K562 (cell line): Measurements from ENCODE around the gene STK11. TPM values are rescaled to one million over a fixed set of nuclear protein-coding genes. Genes with fewer than 3 reads are reported as not detected.

Experiments
- ATAC-seq: fragments of 200-7000 bp; cut with Tn5 transposase; 3 replicates; pipeline ENCODE4 v1.9.1; 2020; ENCODE audit warnings: moderate library complexity
- BruUV-seq: library from RNA; stranded (reverse); fragments of 400-500 nt; replicated peaks from 2 replicates; lab custom pipeline; 2021; lab: Mats Ljungman, UMichigan
- CTCF ChIA-PET: fragments of 300-600 bp; formaldehyde crosslinking; extraction: SDS; loops from one replicate; lab custom pipeline; 2021; ENCODE audit warnings: low intra/inter-chr PET ratio; lab: Yijun Ruan, JAX
- POLR2A ChIA-PET: fragments of 300-600, 350-650 bp; sonication (Branson Sonifier 250); formaldehyde crosslinking; extraction: SDS; loops from one replicate; lab custom pipeline; 2021; ENCODE audit warnings: antibody characterized with exemption, inconsistent platforms; lab: Yijun Ruan, JAX
- DNase-seq, 4 experiments: peaks; one replicate each; pipeline versions ENCODE4 v3.0.0 to v3.0.0-alpha.2; 2011 to 2018; ENCODE audit warnings: low spot score in 3 of 4, mixed read lengths in 3 of 4; ENCODE audit errors: extremely low read depth in 1 of 4
- FAIRE-seq: peaks from 2 replicates; lab custom pipeline; 2011; peaks lifted over from hg19 to GRCh38; lab: Jason Lieb, UNC
- H2AFZ ChIP-seq: 2 replicates; pipeline ENCODE4 v1.6.0; 2011; ENCODE audit warnings: low read depth, low read length, control low read depth, inconsistent platforms
- H3K27ac ChIP-seq: fragments of 200-600 bp; 3 replicates; pipeline ENCODE4 v1.8.0; 2011; ENCODE audit warnings: low read depth, mild to moderate bottlenecking, control low read depth, inconsistent platforms, low read length, moderate library complexity, mixed read lengths; ENCODE audit errors: extremely low read depth
- H3K27me3 ChIP-seq, 2 experiments: fragments of 300-600 bp in 1 of 2; 2 replicates in 1 of 2; 3 replicates in 1 of 2; pipeline versions ENCODE4 v1.6.0 to v1.8.0; 2011; ENCODE audit warnings: inconsistent platforms in 2 of 2, low read length in 2 of 2, mild to moderate bottlenecking in 1 of 2, mixed read lengths in 1 of 2, moderate library complexity in 1 of 2; ENCODE audit not compliant: control insufficient read depth in 2 of 2, insufficient read depth in 2 of 2
- H3K36me3 ChIP-seq: fragments of 300-600 bp; 3 replicates; pipeline ENCODE4 v1.8.0; 2011; ENCODE audit warnings: mild to moderate bottlenecking, low read length, inconsistent platforms; ENCODE audit not compliant: control insufficient read depth, insufficient read depth
- H3K4me1 ChIP-seq, 2 experiments: fragments of 200-600 bp in 1 of 2; replicated peaks in 1 of 2; 2 replicates in 1 of 2; 3 replicates in 1 of 2; pipeline versions ENCODE4 v1.5.1 to v1.8.0; 2011; ENCODE audit warnings: inconsistent platforms in 2 of 2, low read length in 2 of 2, mild to moderate bottlenecking in 1 of 2, mixed read lengths in 1 of 2, moderate library complexity in 1 of 2; ENCODE audit not compliant: control insufficient read depth in 2 of 2, insufficient read depth in 2 of 2
- H3K4me2 ChIP-seq: 2 replicates; pipeline ENCODE4 v1.6.1; 2011; ENCODE audit warnings: low read length, control low read depth, inconsistent platforms, mixed read lengths; ENCODE audit not compliant: insufficient read depth
- H3K4me3 ChIP-seq: fragments of 200-600 bp; sonication (generic), shearing (Covaris generic); 2 replicates; pipeline ENCODE4 v1.5.1; 2016; ENCODE audit warnings: control low read depth, inconsistent platforms
- H3K79me2 ChIP-seq: fragments of 200-600 bp; 3 replicates; pipeline ENCODE4 v1.8.0; 2011; ENCODE audit warnings: low read length, inconsistent platforms; ENCODE audit not compliant: control insufficient read depth, insufficient read depth
- H3K9ac ChIP-seq, 2 experiments: 2 replicates each; pipeline versions ENCODE4 v1.6.0 to v1.6.1; 2011; ENCODE audit warnings: low read depth in 2 of 2, low read length in 2 of 2, control low read depth in 1 of 2, inconsistent platforms in 1 of 2, mild to moderate bottlenecking in 1 of 2, mixed read lengths in 1 of 2; ENCODE audit not compliant: insufficient read depth in 1 of 2
- H3K9me1 ChIP-seq: one replicate; pipeline ENCODE4 v1.6.0; 2011; ENCODE audit warnings: inconsistent platforms, mild to moderate bottlenecking, low read length, moderate library complexity; ENCODE audit not compliant: control insufficient read depth, insufficient read depth
- H3K9me3 ChIP-seq: replicated peaks from 2 replicates; pipeline ENCODE4 v1.5.1; 2011; ENCODE audit warnings: low read depth, low read length, inconsistent platforms; ENCODE audit not compliant: control insufficient read depth, insufficient read depth
- H4K20me1 ChIP-seq: replicated peaks from 2 replicates; pipeline ENCODE4 v1.6.1; 2011; ENCODE audit warnings: low read length, inconsistent platforms, mixed read lengths; ENCODE audit not compliant: control insufficient read depth, insufficient read depth
- CBFA2T2 ChIP-seq: fragments of 450-650 bp; conservative IDR thresholded peaks from 2 replicates; pipeline ENCODE4 v1.6.1; 2017; ENCODE audit warnings: mild to moderate bottlenecking
- POLR2G ChIP-seq: fragments of 200-400 bp; formaldehyde crosslinking; IDR thresholded peaks from 2 replicates; pipeline ENCODE4 v1.6.1; 2017; ENCODE audit warnings: low read depth, mild to moderate bottlenecking, antibody characterized with exemption, low read length, moderate library complexity
- RBFOX2 ChIP-seq: fragments of 200-400 bp; formaldehyde crosslinking; IDR thresholded peaks from 2 replicates; pipeline ENCODE4 v1.6.1; 2017; ENCODE audit warnings: low read depth, mild to moderate bottlenecking, low read length, moderate library complexity
- TEAD1 ChIP-seq, 2 experiments: fragments of 450-650 bp in 1 of 2; sonication (generic) in 1 of 2; formaldehyde crosslinking; IDR thresholded peaks; 2 replicates each; pipeline versions ENCODE4 v1.4.0 to v1.8.0; 2020 to 2022; ENCODE audit warnings: mild to moderate bottlenecking in 2 of 2, missing genetic modification reagents in 1 of 2
- TSC22D4 ChIP-seq: fragments of 450-650 bp; IDR thresholded peaks from 2 replicates; pipeline ENCODE4 v1.6.1; 2016; ENCODE audit warnings: missing genetic modification characterization, missing biosample characterization, control low read depth
- ZC3H11A ChIP-seq: IDR thresholded peaks from 2 replicates; pipeline ENCODE4 v1.6.1; 2012; ENCODE audit warnings: low read depth, low read length, improper control_type of control experiment
- WGBS: fragments of 100-300 bp; shearing (Covaris generic); methylation state at CpG from one replicate; pipeline ENCODE4 v1.1.6; 2016; ENCODE audit warnings: low coverage, mixed read lengths; ENCODE audit not compliant: insufficient coverage; ENCODE audit errors: missing lambda C conversion rate; 5-methylcytosine and 5-hydroxymethylcytosine counted together
- in situ Hi-C: fragments of 300-500 bp; cut with MboI; formaldehyde crosslinking; loops from 4 replicates; pipeline ENCODE4 v1.15.0; 2018; ENCODE audit warnings: inconsistent platforms, mixed read lengths
- intact Hi-C: fragments of 100-400 bp; cut with micrococcal nuclease; formaldehyde crosslinking; loops from 2 replicates; pipeline ENCODE4 v1.14.2; 2022
- polyA plus RNA-seq, 8 experiments: library from polyadenylated mRNA; depleted of rRNA in 4 of 8; stranded (reverse) in 5 of 8; unstranded in 3 of 8; fragments of >200 nt; fragmentation: Nextera tagmentation in 2 of 8; fragmentation: Illumina TruSeq in 1 of 8; extraction: Ambion mirVana in 2 of 8; extraction: Trizol in 1 of 8; gene quantifications; 2 replicates each; pipeline versions ENCODE4 v1.2.1 to v1.2.3, GENCODE V29; 2011 to 2014; ENCODE audit warnings: inconsistent platforms in 1 of 8, missing spikeins in 1 of 8
- total RNA-seq, 7 experiments: library from RNA; depleted of rRNA in 6 of 7; stranded (reverse); fragments of >200 nt in 6 of 7; fragmentation: Illumina TruSeq in 2 of 7; extraction: Trizol in 2 of 7; gene quantifications; 2 replicates each; pipeline versions ENCODE4 v1.2.1 to v1.2.3, GENCODE V29; 2011 to 2021; ENCODE audit warnings: low replicate concordance in 1 of 7
- TF ChIP-seq, protein P1 (sequence below): fragments of 450-650 bp; IDR thresholded peaks from 2 replicates; pipeline ENCODE4 v1.6.1; 2018; ENCODE audit warnings: mild to moderate bottlenecking, low read depth; ENCODE audit not compliant: partially characterized antibody
- TF ChIP-seq, protein P2 (sequence below), 3 experiments: fragments of 200-800 bp in 1 of 3; fragments of 250-450 bp in 1 of 3; fragments of 450-650 bp in 1 of 3; sonication (Bioruptor Pico) in 1 of 3; sonication (Bioruptor generic) in 1 of 3; formaldehyde crosslinking in 1 of 3; IDR thresholded peaks; 2 replicates each; pipeline versions ENCODE4 v1.6.1 to v1.8.0; 2016 to 2022; ENCODE audit warnings: mild to moderate bottlenecking in 2 of 3, missing genetic modification characterization in 2 of 3, missing compliant biosample characterization in 1 of 3, moderate library complexity in 1 of 3
- TF ChIP-seq, protein P3 (sequence below): fragments of 450-650 bp; IDR thresholded peaks from 2 replicates; pipeline ENCODE4 v1.6.1; 2016; ENCODE audit warnings: antibody characterized with exemption
- TF ChIP-seq, protein P4 (sequence below): sonication (generic); formaldehyde crosslinking; IDR thresholded peaks from 2 replicates; pipeline ENCODE4 v1.8.0; 2022; ENCODE audit warnings: mild to moderate bottlenecking, missing genetic modification reagents
- TF ChIP-seq, protein P5 (sequence below): fragments of 450-650 bp; IDR thresholded peaks from 2 replicates; pipeline ENCODE4 v1.6.1; 2016

STK11 gene
- total and polyA plus RNA-seq, 9 of the 15 experiments (the other 6 are each of a cell fraction or from before 2014, with no cell fraction given), result 0.15 to 96.5 (median 31.7) TPM

DNA sequence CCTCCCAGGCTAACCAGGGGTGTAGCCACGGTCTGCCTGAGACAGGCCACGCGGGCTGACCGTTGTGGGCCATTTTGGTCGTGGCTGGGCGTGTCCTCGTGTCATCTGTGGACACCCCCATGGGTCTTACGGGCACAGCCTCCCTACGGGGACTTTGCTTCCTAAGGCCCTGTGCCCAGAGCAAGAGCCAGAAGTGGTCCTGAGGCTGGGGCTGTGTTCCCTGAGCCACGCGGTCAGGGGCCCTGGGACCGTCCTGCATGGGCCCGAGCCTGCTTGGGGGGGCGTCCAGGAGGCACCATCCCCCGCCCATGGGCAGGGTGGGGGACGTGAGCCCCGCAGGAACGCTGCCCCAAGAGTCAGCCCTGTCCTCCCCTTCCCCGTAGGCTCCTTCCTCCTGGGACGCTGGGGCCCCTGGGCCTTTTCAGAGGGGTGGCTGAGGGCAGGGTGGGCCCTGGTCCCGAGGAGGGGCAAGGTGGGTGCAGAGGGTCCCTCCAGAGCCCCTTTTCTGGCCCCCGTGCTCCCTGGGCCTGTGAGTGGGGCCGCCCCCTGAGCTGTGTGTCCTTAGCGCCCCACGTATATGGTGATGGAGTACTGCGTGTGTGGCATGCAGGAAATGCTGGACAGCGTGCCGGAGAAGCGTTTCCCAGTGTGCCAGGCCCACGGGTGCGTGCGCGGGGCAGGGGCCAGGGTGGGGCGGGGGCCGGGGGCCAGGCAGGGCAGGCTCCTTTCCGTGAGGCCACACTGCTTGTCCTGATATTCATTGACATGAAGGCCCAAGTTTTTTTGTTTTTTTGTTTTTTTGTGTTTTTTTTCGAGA lies 13.4 kb downstream of the STK11 start:
- no peaks in the 10 kb centered on the region for H3K9me3 ChIP-seq
- intact Hi-C loops, result no loop called here
- H3K4me1 ChIP-seq, result peaks cover 13 to 89% of the 10 kb centered on the region in 2 experiments; a peak in 4 of 5 replicates
- H3K9ac ChIP-seq, result peak overlapping the region in 1 of 2 experiments; percentile 61; a peak in 2 of 4 replicates
- FAIRE-seq (no peak), DNase-seq (no peak), ATAC-seq (no peak)
- H3K36me3 ChIP-seq, result peaks cover 80% of the 10 kb centered on the region; the same call in 2 of the 3 replicates
- POLR2A ChIA-PET, result interaction anchor here (0.5 to 2.1 kb wide), 5 partner anchors 14 to 192 kb away, joined by 3 to 7 read pairs (median 5); partner anchors contain the start of gene CIRBP
- no peak overlapping the region for H3K27ac ChIP-seq
- H3K4me2 ChIP-seq, result no peak overlapping the region
- no peaks in the 10 kb centered on the region for H3K27me3 ChIP-seq
- peaks cover 71% of the 10 kb centered on the region for H3K79me2 ChIP-seq
- no peak overlapping the region for H3K4me3 ChIP-seq
- in situ Hi-C loops, result no loop called here
- WGBS, result 90% methylated on average over 23 of the region's 37 CpGs
- no TSS peak for BruUV-seq
- peaks cover 49% of the 10 kb centered on the region for H4K20me1 ChIP-seq
- CTCF ChIA-PET, result interaction anchor here (0.8 kb wide), 1 partner anchor 170 kb away, joined by 3 read pairs; no protein-coding TSS in a partner anchor
- no peak overlapping the region for H2AFZ ChIP-seq
- H3K9me1 ChIP-seq, result peaks cover 14% of the 10 kb centered on the region
- TF ChIP-seq ZC3H11A, result no peak
- TF ChIP-seq, protein P1, sequence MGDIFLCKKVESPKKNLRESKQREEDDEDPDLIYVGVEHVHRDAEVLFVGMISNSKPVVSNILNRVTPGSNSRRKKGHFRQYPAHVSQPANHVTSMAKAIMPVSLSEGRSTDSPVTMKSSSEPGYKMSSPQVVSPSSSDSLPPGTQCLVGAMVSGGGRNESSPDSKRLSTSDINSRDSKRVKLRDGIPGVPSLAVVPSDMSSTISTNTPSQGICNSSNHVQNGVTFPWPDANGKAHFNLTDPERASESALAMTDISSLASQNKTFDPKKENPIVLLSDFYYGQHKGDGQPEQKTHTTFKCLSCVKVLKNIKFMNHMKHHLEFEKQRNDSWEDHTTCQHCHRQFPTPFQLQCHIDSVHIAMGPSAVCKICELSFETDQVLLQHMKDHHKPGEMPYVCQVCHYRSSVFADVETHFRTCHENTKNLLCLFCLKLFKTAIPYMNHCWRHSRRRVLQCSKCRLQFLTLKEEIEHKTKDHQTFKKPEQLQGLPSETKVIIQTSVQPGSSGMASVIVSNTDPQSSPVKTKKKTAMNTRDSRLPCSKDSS, result no peak
- no peak for TF ChIP-seq CBFA2T2
- no peak for TF ChIP-seq TSC22D4 (tag)
- peak; percentile 58; the same call in 1 of the 2 replicates for TF ChIP-seq POLR2G
- TF ChIP-seq, protein P2, sequence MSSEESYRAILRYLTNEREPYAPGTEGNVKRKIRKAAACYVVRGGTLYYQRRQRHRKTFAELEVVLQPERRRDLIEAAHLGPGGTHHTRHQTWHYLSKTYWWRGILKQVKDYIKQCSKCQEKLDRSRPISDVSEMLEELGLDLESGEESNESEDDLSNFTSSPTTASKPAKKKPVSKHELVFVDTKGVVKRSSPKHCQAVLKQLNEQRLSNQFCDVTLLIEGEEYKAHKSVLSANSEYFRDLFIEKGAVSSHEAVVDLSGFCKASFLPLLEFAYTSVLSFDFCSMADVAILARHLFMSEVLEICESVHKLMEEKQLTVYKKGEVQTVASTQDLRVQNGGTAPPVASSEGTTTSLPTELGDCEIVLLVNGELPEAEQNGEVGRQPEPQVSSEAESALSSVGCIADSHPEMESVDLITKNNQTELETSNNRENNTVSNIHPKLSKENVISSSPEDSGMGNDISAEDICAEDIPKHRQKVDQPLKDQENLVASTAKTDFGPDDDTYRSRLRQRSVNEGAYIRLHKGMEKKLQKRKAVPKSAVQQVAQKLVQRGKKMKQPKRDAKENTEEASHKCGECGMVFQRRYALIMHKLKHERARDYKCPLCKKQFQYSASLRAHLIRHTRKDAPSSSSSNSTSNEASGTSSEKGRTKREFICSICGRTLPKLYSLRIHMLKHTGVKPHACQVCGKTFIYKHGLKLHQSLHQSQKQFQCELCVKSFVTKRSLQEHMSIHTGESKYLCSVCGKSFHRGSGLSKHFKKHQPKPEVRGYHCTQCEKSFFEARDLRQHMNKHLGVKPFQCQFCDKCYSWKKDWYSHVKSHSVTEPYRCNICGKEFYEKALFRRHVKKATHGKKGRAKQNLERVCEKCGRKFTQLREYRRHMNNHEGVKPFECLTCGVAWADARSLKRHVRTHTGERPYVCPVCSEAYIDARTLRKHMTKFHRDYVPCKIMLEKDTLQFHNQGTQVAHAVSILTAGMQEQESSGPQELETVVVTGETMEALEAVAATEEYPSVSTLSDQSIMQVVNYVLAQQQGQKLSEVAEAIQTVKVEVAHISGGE (CRISPR knock-in tag; IDR thresholded peaks at IDR 0.05), result no peak
- TF ChIP-seq, protein P3, sequence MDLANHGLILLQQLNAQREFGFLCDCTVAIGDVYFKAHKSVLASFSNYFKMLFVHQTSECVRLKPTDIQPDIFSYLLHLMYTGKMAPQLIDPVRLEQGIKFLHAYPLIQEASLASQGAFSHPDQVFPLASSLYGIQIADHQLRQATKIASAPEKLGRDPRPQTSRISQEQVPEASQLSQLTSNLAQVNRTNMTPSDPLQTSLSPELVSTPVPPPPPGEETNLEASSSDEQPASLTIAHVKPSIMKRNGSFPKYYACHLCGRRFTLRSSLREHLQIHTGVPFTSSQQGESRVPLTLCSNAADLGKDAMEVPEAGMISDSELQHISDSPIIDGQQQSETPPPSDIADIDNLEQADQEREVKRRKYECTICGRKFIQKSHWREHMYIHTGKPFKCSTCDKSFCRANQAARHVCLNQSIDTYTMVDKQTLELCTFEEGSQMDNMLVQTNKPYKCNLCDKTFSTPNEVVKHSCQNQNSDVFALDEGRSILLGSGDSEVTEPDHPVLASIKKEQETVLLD, result no peak
- TF ChIP-seq TEAD1 (CRISPR knock-in tag; IDR thresholded peaks at IDR 0.05), result no peak
- TF ChIP-seq, protein P4, sequence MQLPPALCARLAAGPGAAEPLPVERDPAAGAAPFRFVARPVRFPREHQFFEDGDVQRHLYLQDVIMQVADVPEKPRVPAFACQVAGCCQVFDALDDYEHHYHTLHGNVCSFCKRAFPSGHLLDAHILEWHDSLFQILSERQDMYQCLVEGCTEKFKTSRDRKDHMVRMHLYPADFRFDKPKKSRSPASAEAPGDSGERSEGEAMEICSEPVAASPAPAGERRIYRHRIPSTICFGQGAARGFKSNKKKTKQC (CRISPR knock-in tag), result no peak
- peak; percentile 49; the same call in 1 of the 2 replicates for TF ChIP-seq RBFOX2
- TF ChIP-seq, protein P5, sequence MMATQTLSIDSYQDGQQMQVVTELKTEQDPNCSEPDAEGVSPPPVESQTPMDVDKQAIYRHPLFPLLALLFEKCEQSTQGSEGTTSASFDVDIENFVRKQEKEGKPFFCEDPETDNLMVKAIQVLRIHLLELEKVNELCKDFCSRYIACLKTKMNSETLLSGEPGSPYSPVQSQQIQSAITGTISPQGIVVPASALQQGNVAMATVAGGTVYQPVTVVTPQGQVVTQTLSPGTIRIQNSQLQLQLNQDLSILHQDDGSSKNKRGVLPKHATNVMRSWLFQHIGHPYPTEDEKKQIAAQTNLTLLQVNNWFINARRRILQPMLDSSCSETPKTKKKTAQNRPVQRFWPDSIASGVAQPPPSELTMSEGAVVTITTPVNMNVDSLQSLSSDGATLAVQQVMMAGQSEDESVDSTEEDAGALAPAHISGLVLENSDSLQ, result no peak
